Sigmoid colon (tissue), 4 donors: Measurements from ENCODE around the gene TECTA.
"Not testable (repeated sequence)": the region's sequence is repeated elsewhere in the genome, so short reads cannot be mapped to it uniquely, and the experiment has no call there.

Experiments used
- EP300 ChIP-seq, 4 donors: sonication (generic); formaldehyde crosslinking; IDR thresholded peaks; one replicate each; pipeline ENCODE4 v1.6.1; 2017; ENCODE audit warnings: antibody characterized with exemption in 4 of 4
- POLR2A ChIP-seq, 2 donors: fragments of 450-650 bp; IDR thresholded peaks; one replicate each; pipeline ENCODE4 v1.6.1; 2016; ENCODE audit warnings: antibody characterized with exemption in 2 of 2, mild to moderate bottlenecking in 2 of 2, moderate library complexity in 2 of 2
- POLR2AphosphoS5 ChIP-seq, 4 donors: sonication (generic); formaldehyde crosslinking; IDR thresholded peaks; one replicate each; pipeline ENCODE4 v1.6.1; 2017; ENCODE audit warnings: antibody characterized with exemption in 4 of 4
- TF ChIP-seq, protein P1 (sequence below), 4 experiments: fragments of 450-650 bp in 3 of 4; fragments of 200-600 bp in 1 of 4; IDR thresholded peaks; one replicate each; pipeline ENCODE4 v1.5.1; 2016 to 2019; ENCODE audit warnings: antibody characterized with exemption in 4 of 4, mild to moderate bottlenecking in 3 of 4, moderate library complexity in 2 of 4

DNA sequence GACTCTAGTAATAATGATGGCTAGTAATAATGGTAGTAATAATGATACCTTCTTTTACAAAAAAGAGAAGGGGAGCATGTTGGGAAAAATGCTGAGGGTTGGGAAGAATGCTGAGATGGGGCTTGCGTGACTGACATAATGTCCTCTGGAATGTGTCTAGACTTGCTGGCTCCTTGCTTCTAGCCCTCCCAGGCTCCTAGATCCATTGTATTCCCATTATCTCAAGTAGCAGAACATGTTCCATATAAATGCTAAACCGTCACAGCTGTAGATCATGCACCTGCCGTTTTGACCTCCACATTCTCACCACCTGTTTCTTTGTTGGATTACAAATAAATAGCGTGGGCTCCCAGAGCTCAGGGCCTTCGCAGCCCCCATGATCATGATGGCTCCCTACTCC, 139.0 kb downstream of the TECTA start:
- TF ChIP-seq POLR2A, EP300, POLR2AphosphoS5 (IDR thresholded peaks at IDR 0.05): not testable (repeated sequence)
- TF ChIP-seq, protein P1, sequence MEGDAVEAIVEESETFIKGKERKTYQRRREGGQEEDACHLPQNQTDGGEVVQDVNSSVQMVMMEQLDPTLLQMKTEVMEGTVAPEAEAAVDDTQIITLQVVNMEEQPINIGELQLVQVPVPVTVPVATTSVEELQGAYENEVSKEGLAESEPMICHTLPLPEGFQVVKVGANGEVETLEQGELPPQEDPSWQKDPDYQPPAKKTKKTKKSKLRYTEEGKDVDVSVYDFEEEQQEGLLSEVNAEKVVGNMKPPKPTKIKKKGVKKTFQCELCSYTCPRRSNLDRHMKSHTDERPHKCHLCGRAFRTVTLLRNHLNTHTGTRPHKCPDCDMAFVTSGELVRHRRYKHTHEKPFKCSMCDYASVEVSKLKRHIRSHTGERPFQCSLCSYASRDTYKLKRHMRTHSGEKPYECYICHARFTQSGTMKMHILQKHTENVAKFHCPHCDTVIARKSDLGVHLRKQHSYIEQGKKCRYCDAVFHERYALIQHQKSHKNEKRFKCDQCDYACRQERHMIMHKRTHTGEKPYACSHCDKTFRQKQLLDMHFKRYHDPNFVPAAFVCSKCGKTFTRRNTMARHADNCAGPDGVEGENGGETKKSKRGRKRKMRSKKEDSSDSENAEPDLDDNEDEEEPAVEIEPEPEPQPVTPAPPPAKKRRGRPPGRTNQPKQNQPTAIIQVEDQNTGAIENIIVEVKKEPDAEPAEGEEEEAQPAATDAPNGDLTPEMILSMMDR (IDR thresholded peaks at IDR 0.05) = not testable (repeated sequence)
